ENCODE data around the gene RNF34. TPM values are rescaled to one million over a fixed set of nuclear protein-coding genes. Genes with fewer than 3 reads are reported as not detected.
A peak's percentile ranks its signal among the peaks of the same experiment; 100 is the strongest.

Gene RNF34
- total and polyA plus RNA-seq, 10 donors, result 20.8 to 62.6 (median 52.0) TPM

- no peak for DNase-seq
- WGBS, 5 donors, result 95 to 99% (median 97%) methylated on average over 38 to 68 of the region's 68 CpGs
- Histone ChIP-seq H3K27ac (no peak overlapping the region), H3K4me3 (no peak overlapping the region), H3K27me3 (replicated peaks in 1 of 7) (no peaks in the 10 kb centered on the region), H3K4me1 (peaks cover 0 to 9% (median 3%) of the 10 kb centered on the region in 6 donors), H3K9me3 (no peaks in the 10 kb centered on the region), H3K36me3 (peaks cover 7 to 93% (median 72%) of the 10 kb centered on the region in 6 donors)
- intact Hi-C loops (cut with DNase I; ENCODE audit: low total_unique reads), result loop anchor here (10.0 kb wide), 1 partner anchor 107 kb away; no protein-coding TSS in a partner anchor
- TF ChIP-seq CTCF (IDR thresholded peaks at IDR 0.05 in 8 of 11, conservative IDR thresholded peaks at IDR 0.05 in 3 of 11) (no peak), POLR2A (IDR thresholded peaks at IDR 0.05) (no peak), POLR2AphosphoS5 (IDR thresholded peaks at IDR 0.05) (peak in 1 of 3 donors; percentile 56)
Observed at GRCh38 chr12:121442028-121442948, 42.4 kb downstream of the RNF34 start.

GRCh38 chr12:121443193-121443870 lies 43.4 kb downstream of the RNF34 start:
- peak overlapping the region in 2 of 8 donors; percentile 1 to 10 for H3K27ac ChIP-seq
- WGBS, 5 donors, result 56 to 65% (median 63%) methylated on average over 20 of the region's 20 CpGs
- no peaks in the 10 kb centered on the region for H3K9me3 ChIP-seq
- H3K4me3 ChIP-seq, result no peak overlapping the region
- no peaks in the 10 kb centered on the region for H3K27me3 ChIP-seq (replicated peaks in 1 of 7)
- intact Hi-C loops (cut with DNase I; ENCODE audit: low total_unique reads), result loop anchor here (10.0 kb wide), 1 partner anchor 109 kb away; no protein-coding TSS in a partner anchor
- DNase-seq, result peak; percentile 93
- TF ChIP-seq POLR2A (IDR thresholded peaks at IDR 0.05), result no peak
- TF ChIP-seq CTCF (IDR thresholded peaks at IDR 0.05 in 8 of 11, conservative IDR thresholded peaks at IDR 0.05 in 3 of 11), result peak; percentile 58 to 96 (median 90)
- TF ChIP-seq POLR2AphosphoS5 (IDR thresholded peaks at IDR 0.05), result peak in 2 of 3 donors; percentile 41 to 67
- H3K36me3 ChIP-seq, result peaks cover 7 to 87% (median 63%) of the 10 kb centered on the region in 6 donors
- peaks cover 0 to 9% (median 3%) of the 10 kb centered on the region in 6 donors for H3K4me1 ChIP-seq

- intact Hi-C loops (cut with DNase I; ENCODE audit: low total_unique reads), result loop anchor here (10.0 kb wide), 1 partner anchor 109 kb away; no protein-coding TSS in a partner anchor
- H3K27me3 ChIP-seq (replicated peaks in 1 of 7), result no peaks in the 10 kb centered on the region
- peaks cover 0 to 15% (median 3%) of the 10 kb centered on the region in 6 donors for H3K4me1 ChIP-seq
- 88 to 95% (median 93%) methylated on average over 45 of the region's 45 CpGs for WGBS, 5 donors
- no peak overlapping the region for H3K4me3 ChIP-seq
- H3K27ac ChIP-seq, result no peak overlapping the region
- TF ChIP-seq CTCF (IDR thresholded peaks at IDR 0.05 in 8 of 11, conservative IDR thresholded peaks at IDR 0.05 in 3 of 11), result no peak
- no peak for TF ChIP-seq POLR2AphosphoS5 (IDR thresholded peaks at IDR 0.05)
- TF ChIP-seq POLR2A (IDR thresholded peaks at IDR 0.05), result no peak
- DNase-seq, result no peak
- no peaks in the 10 kb centered on the region for H3K9me3 ChIP-seq
- peaks cover 7 to 87% (median 57%) of the 10 kb centered on the region in 6 donors for H3K36me3 ChIP-seq
Observed at GRCh38 chr12:121443911-121444841, 44.3 kb downstream of the RNF34 start.

All from spleen (tissue), 11 donors.